H1 (cell line): Measurements from ENCODE around the gene LRRK1. TPM values are rescaled to one million over a fixed set of nuclear protein-coding genes. Genes with fewer than 3 reads are reported as not detected.

Experiments
- CHD2 ChIP-seq: IDR thresholded peaks from 2 replicates; pipeline ENCODE4 v1.6.1; 2012; ENCODE audit warnings: low read length, improper control_type of control experiment
- CTCF ChIP-seq, 3 experiments: IDR thresholded peaks; 1 replicate in 2 of 3; 2 replicates in 1 of 3; pipeline versions ENCODE4 v1.5.1 to v1.6.1; 2011; ENCODE audit warnings: low read length in 3 of 3, mild to moderate bottlenecking in 3 of 3, inconsistent platforms in 2 of 3, low read depth in 1 of 3, moderate library complexity in 1 of 3; ENCODE audit not compliant: insufficient read depth in 1 of 3; ENCODE audit errors: control extremely low read depth in 1 of 3
- NANOG ChIP-seq: IDR thresholded peaks from 2 replicates; pipeline ENCODE4 v1.6.1; 2011; ENCODE audit warnings: low read length, low read depth, mild to moderate bottlenecking, inconsistent platforms; ENCODE audit not compliant: insufficient read depth, poor library complexity, severe bottlenecking
- RFX5 ChIP-seq: IDR thresholded peaks from 2 replicates; pipeline ENCODE4 v1.6.1; 2011; ENCODE audit warnings: low read depth, low read length, improper control_type of control experiment, borderline replicate concordance
- RNF2 ChIP-seq: fragments of 200-900, 300-1000 bp; sonication (generic); IDR thresholded peaks from 2 replicates; pipeline ENCODE4 v1.7.1; 2016; ENCODE audit warnings: borderline replicate concordance, low read depth, mild to moderate bottlenecking, antibody characterized with exemption, low read length; ENCODE audit not compliant: poor library complexity, severe bottlenecking; ENCODE audit errors: missing control alignments
- SIRT6 ChIP-seq: IDR thresholded peaks from one replicate; pipeline ENCODE4 v1.7.1; 2012; ENCODE audit warnings: low read length, inconsistent platforms
- USF2 ChIP-seq: IDR thresholded peaks from 2 replicates; pipeline ENCODE4 v1.6.1; 2011; ENCODE audit warnings: low read length, improper control_type of control experiment
- polyA plus RNA-seq, 7 experiments: library from polyadenylated mRNA; depleted of rRNA in 3 of 7; stranded (reverse) in 5 of 7; unstranded in 2 of 7; fragments of >200 nt in 5 of 7; fragments of 200-250 nt in 2 of 7; gene quantifications; 1 replicate in 5 of 7; 2 replicates in 1 of 7; 4 replicates in 1 of 7; pipeline versions ENCODE4 v1.2.1 to v1.2.3, GENCODE V29; 2011 to 2013; ENCODE audit warnings: missing spikeins in 2 of 7, mixed read lengths in 2 of 7
- total RNA-seq: library from RNA; stranded (reverse); fragmentation: NEBNext Ultra II Directional; extraction: Animal tissue kit (Norgen Biotek cat#: 25700); gene quantifications from 2 replicates; pipeline ENCODE4 v1.2.1, GENCODE V29; 2021

LRRK1 gene
- total and polyA plus RNA-seq, 2 of the 8 experiments (the other 6 are each of a cell fraction or from before 2014, with no cell fraction given) = 1.2 to 3.6 TPM

GRCh38 chr15:100975043-100975442 lies 55.9 kb downstream of the LRRK1 start (continued):
- no peak for TF ChIP-seq RNF2
- no peak for TF ChIP-seq CHD2
- no peak for TF ChIP-seq CTCF (IDR thresholded peaks at IDR 0.05; ENCODE audit: control extremely low read depth in 1 of 3, insufficient read depth in 1 of 3, low read depth in 1 of 3, low read length in 3 of 3)
- TF ChIP-seq USF2 = no peak
- TF ChIP-seq NANOG = no peak
- TF ChIP-seq SIRT6 = no peak
- TF ChIP-seq RFX5 = no peak
